GM21723 (cell line): ENCODE results near the gene TET3.

Experiments used
- ATAC-seq: cut with Tn5 transposase; IDR thresholded peaks from one replicate; pipeline ENCODE4 v1.9.1; 2021; ENCODE audit warnings: mild to moderate bottlenecking, moderate library complexity; ENCODE audit not compliant: unreplicated experiment

The TET3 gene

DNA sequence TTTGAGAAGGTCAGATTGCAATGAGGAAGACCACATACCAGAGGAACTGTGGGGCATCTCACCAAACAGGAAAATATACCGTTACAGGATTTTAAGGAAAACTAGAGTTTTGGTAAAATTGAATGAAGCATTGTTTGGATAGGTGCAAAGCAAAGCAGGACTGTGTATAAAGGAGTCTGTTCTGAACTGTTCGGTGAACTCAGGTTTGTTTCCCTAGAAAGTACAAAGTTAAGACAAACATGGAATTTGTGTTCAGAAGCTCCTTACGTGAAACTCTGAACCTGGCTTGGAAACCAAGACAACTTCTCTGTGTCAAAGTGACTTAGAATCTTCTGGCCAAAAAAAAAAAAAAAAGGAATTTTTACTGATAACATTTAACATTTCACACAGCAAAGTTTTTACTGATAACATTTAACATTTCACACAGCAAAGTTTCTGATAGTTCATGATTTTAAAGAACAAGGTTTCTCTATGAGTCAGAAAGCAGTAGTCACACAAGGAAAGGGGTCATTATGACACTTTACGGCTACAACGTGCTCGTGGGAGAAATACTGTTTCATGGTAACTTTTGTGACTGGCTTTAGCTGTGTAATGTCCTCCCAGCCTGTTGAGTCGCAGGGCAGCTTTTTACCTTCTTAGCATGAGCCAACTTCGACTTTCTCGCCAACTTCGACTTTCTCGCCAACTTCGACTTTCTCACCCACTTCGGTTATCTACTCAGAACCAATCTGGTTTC, 21.2 kb upstream of the TET3 start:
- peak; percentile 66 for ATAC-seq

GRCh38 chr2:73964223-73964622, 20.5 kb upstream of the TET3 start:
- no peak for ATAC-seq

- ATAC-seq = no peak
These were observed 19.7 kb upstream of the TET3 start for GRCh38 chr2:73965053-73965452.

DNA sequence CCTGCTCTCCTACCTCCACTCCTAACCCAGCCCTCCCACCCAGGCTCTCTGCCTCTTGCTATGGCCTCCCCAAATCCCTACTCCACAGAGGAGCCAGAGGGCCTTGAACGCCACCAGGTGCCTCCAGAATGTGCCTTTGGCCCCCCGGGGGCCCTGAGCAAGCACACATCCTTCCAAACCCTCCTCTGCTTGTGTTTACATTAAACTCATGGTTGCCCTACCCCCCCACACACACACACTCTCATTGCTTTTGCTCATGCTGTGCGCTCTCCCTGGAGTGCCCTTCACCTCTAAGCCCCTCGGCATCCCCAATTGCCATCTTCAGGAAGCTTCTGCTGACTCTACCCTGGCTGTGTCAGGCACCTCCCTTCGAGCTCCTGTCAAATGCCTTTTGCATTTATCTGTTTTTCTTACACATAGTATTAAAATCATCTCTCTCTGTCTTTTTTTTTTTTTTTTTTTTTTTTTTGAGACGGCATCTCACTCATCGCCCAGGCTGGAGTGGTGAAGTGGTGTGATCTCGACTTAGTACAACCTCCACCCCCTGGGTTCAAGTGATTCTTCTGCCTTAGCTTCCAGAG, 16.3 kb upstream of the TET3 start:
- ATAC-seq = no peak

DNA sequence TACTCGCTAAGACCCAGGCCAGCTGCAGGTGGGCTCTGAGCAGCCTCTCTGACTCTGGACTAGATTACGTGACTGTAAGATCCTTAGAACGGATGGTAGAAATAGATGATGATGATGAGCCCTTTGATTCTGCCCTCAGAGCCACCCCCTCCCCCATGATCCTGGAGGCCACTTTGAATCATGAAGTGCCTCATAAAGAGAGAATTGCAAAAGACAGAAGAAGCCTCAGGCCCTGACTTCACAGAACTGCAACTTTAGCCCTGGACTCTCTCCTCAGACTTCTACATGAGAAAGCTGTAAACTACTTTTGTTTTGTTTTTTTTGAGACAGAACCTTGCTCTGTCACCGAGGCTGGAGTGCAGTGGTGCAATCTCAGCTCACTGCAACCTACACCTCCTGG, 15.4 kb upstream of the TET3 start:
- ATAC-seq = no peak

DNA sequence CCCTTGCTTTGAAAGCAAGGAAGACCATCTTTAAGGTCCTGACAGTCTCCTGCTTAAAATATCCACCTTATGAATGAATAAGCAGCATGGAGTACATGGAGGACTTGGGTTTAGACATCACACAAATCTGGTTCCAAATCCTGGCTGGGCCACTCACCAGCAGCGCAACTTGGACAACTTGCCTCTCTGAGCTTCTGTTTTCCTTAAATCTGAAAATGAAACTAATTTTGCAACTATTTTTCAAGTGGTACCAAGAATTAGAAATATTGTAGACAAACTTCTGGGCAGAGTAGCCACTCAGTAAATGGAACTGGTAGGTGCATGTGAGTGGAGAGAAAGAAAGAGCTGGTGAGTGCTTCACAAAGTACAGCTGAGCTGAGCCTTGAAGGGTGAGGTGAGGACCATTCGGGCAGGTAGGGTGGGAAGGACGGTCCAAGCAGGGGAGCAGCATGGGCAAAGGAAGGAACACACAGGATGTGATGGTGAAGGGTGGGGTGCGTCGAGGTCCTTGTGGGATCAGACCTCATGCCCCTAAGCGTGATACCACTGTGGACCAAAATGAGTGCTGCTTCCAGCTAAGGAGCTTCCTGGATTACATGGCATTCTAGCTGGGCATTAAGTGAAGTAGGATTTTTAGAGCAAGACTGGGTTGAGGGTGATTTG, 14.4 kb upstream of the TET3 start:
- ATAC-seq = peak; percentile 18

DNA sequence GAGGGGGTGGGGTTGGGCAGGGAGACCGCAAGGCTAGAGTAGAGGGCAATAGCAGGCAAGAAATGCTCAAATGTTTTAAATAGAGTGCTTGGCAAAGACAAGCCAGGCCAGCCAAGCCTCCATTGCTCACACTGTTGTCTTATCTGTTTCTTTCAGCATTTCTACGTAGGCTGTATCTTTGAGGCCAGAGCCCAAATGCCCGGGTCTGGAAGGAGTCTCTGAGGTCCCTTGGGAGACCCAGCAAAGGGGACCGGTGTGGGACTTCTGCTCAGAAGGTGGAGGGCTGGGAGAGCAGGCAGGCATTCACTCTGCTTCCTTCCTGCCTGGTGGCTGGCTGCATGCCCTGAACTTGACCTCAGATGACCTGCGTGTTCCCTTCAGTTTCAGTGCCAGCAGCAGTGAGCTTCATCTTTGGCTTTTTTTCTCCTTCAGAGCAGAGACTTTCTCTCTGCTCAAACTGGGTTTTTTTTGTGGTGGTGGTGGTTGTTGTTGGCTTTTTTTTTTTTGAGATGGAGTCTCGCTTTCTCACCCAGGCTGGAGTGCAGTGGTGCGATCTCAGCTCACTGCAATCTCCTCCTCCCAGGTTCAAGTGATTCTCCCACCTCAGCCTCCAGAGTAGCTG, 13.7 kb upstream of the TET3 start:
- ATAC-seq = peak; percentile 71

GRCh38 chr2:73971722-73972121, 13.0 kb upstream of the TET3 start:
- ATAC-seq = no peak

GRCh38 chr2:73972846-73973245, 11.9 kb upstream of the TET3 start:
- no peak for ATAC-seq

DNA sequence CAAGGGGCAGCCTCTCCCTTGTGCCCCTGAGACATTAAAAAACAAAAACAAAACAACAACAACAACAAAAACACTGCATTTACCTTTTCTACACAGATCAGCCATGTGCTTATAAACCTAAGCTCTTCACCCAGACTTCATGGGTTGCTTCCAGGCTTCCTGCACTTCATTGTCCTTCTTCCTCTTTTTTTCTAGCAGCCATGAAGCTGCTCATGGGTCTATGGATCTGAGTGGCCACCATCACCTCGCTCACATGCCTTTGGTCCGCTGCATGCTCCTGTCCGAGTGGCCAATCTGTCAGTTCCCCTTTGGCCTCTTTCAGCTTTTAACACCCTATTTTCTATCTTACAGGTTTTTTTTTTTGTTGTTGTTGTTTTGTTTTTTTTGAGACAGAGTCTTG, 9.0 kb upstream of the TET3 start:
- no peak for ATAC-seq

GRCh38 chr2:73976803-73977202, 7.9 kb upstream of the TET3 start:
- ATAC-seq = no peak

GRCh38 chr2:73977466-73977865, 7.2 kb upstream of the TET3 start:
- no peak for ATAC-seq

DNA sequence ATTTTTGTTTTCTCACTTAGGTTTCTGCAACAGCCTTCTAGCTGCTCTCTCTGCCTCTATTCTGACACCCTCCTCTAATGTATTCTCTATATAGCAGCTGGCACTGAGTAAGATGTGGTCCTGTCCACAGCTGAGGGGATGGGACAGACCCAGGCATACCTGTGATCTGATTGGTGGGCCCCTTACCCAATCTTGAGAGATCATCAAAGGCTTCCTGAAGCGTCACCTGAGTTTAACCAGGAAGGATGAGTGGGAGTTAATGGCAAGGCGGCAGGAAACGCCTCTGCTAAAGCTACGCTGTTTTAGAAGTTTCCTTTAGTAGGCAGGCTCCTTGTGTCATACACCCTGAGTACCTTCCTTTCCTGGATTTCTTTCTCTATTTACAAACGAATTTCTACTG, 5.7 kb upstream of the TET3 start:
- ATAC-seq = peak; percentile 39

DNA sequence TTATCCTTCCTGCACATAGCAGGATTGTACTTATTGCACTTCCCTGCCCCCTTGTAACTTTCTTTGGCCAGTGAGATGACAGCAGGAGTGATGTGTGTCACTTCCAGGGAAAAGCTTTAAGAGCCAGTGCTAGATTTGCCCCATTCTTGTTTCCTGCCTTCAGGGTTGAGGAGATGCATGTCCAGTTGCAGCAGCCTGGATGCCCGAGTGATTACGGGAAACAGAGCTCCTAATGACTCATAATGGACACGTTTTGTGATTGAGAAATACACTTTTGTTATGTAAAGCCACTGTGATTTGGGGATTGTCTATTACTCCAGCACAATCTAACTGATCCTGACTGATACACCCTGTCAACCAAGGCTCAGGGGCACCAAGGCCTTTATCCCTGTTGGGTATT, 5.0 kb upstream of the TET3 start:
- no peak for ATAC-seq

DNA sequence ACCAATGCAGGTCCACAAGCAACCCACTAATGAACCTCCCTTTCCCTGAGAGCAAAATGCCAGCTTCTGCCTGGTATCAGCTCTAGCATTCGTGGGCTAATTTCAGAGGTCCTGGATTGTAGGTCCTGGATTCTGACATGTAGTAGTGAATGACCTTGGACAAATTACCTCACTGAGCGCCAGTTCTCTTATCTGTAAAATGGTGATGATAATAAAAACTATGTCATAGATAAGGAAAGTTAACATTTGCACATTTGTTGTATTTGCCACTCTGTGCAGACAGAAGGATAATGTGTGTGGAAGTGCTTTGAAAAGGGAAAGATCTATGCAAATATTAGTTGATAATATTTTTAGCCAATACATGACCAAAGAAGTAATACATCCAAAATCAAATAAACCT, 4.1 kb upstream of the TET3 start:
- ATAC-seq = no peak

- no peak for ATAC-seq
These were observed 3.4 kb upstream of the TET3 start for GRCh38 chr2:73981081-73982001.

DNA sequence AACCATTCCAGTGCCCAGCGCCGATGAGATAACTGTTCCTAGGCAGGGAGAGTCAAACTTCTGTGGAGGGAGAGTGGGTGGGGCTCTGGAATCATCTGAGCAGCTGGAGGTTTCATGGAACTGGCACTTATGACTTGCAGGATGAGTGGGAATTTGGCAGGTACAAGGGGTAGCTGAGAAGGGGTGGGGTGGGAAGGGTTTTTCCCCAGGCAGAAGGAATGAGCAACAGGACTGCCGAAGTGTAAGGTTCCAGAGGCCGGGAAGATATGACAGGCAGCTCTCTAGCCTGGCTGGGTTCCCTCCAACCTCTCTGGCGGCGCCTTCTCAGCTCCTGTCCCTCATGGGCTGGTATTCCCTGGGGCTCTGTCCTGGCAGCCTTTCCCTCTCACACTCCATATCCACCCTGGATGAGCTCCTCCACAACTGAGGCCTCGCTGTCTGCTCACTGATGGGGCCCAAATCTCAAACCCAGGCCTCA, 2.5 kb upstream of the TET3 start:
- ATAC-seq = no peak

DNA sequence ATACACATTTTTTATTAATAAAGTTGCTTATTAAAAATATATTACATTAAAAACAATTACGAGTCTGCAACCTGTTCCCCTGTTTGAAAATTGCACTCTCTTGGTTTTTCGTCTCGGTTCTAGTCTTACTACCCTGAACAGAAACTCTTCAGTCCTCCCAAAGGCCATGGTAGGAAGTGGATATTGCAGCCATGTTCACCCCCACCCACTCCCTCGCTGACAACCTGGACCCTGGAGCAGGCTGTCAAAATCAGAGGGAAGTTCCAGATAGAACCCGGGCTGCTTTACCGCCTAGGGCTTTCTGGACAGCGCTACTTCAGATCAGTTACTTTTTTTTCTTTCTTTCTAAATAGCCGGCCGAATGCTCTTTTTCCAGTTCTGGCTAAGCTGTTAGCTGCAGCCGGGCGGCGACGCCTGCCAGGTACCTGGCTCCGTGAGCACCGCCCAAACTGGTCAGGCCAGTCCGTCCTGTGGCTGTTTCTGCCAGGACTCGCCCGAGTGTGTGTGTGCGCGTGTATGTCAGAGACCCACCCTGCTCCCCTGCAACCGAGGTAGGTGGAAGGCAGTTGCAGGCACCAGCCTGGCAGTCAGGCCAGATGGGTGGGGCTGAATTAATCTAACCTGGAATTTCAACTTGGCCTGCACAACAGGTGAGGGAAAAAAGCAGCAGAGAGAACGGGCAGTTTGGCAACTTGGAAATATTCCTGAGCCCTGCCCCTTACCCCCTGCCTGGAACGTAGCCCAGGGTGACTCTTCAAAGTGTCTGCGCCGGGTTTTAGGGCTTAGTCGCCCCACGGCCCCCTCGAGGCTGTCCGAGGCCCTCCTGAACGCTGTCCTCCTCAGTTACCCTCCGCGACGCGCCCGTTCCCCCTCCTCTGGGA, 1.1 kb upstream of the TET3 start:
- peak; percentile 1 for ATAC-seq

DNA sequence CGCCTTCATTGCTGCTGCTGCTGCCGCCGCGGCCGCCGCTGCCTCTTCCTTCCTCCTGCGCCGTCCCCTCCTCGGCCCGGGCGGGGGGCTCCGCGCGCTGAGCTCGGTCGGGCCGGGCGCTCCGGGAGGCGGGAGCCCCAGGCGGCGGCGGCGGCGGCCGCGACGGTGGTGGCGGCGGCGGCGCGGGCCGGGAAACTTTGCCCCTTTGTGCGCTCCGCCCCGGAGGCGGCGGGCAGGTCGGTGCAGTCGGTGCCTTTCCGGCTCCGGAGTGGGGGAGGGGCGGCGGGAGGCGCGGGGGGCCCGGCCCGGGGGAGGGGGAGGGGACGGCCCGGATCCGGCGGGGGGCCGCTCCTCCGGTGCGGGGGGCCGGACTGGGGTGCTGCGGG, 205 bp downstream of the TET3 start:
- peak; percentile 16 for ATAC-seq
